TTC549 (cell line): ENCODE results near the gene UBAC2.

Experiments
- FAIRE-seq: peaks from 2 replicates; lab custom pipeline; 2012; peaks lifted over from hg19 to GRCh38; lab: Jason Lieb, UNC

UBAC2 gene

DNA sequence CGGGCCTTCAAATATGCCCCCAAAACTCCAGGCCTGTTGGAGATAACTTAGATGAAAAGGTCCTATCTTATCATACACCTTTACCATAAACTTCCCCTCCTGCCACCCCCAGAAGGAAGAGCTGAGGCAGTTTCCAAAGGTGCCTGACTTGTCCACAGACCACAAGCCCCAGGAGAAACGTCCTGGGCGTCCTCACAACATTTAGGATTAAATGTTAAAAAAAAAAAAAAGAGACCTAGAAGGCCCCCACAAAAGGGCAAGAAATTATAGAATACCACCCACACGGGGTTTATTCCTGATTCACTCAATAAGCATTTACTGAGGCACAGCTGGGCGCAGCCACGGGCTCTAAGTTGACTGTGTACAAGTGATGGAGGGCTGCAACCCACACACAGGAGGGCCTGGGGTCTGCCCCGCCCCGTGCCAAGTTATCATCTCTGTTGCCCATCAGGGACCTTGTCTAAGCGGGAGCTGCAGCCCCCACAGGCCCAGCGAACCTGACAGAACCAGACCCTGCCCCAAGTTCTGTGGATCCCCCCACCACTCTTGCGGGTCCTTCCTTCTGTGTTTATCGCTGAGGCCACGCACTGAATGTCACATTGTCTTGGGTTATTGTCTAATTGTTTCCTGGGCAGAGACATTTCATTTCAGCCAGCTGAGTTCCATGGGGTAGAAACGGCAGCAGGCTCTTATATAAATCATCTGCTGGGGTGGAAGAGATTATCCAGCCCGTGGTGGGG is 217.6 kb downstream of the UBAC2 start:
- FAIRE-seq, result no peak

- FAIRE-seq, result no peak
Measured at GRCh38 chr13:99418843-99419140, 218.1 kb downstream of the UBAC2 start.

GRCh38 chr13:99419591-99420243 is 219.1 kb downstream of the UBAC2 start:
- FAIRE-seq, result no peak

DNA sequence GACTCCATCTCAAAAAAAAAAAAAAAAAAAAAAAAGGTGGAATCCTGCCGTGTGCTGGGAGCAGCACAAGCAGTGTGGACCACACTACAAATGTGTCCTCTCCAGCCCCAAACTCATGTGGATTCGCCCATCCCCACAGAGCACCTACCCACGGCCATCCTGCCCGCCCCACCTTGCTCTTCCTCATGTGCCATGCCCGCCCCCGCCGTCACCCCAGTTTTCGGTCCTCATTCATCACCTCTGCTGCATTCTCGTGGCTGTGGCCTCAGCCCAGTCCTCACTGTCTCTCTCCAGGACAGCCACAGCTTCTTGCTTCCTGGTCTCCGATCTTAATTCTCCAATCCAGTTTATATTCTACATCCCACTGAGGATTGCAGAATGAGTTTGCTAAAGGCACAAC is 220.6 kb downstream of the UBAC2 start:
- FAIRE-seq, result no peak

DNA sequence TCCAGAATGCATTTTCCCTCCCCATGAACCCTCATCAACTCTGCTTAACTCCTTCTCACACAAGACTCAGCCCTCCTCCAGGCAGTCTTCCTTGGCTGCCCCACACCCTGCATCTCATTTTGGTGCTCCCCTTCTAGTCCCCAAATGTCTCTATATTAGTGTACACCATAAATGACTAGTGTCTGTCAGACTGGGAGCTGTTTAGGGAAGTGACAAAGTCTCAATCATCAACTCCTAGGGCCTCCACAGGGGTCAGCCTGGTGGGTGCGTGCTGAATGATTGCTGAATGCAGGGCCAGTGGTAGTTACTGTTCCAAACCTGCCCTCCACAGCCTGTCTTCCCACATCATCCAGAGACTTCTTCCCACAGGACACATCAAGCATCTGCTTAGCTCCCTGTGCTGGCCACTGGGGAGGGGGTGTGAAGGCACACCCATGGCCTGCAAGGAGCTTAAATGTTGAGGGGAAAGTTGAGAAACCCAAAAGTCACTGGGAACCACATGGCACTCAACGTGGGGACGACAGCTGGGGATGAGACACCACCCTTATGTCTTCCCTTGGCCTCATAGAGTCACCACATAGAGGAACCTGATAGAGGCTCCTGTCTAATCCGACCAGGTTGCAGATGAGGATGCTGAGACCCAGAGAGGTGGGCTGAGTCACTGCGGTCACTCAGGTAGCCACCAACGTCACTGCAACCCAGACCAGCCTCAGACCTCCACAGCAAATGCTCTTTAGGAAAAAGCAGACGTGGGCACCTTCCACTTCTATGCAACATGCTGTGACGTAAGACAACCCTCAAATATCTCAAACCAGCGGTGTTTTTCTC is 221.3 kb downstream of the UBAC2 start:
- FAIRE-seq, result no peak

GRCh38 chr13:99422586-99423220 is 222.0 kb downstream of the UBAC2 start:
- no peak for FAIRE-seq

- FAIRE-seq, result no peak
Measured at GRCh38 chr13:99425485-99426341, 225.1 kb downstream of the UBAC2 start.

DNA sequence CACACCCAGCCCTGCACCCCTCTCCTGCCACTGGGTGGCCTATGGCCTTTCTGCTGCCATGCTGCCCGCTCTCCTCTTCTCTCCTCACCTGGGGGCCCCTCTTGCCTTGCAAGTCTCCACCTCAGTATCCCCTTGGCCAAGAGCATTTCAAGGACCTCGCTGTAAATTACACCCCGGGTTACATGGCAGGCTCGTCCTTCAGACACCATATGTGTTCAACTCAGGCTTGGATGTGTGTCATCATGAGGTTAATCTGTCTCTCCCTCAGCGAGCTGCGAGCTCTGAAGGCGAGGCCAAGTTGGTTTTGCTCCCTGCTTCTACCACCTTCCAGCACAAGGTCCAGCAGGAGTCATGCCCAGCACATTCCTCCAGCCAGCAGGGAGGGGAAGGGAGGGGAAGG is 225.8 kb downstream of the UBAC2 start:
- no peak for FAIRE-seq

GRCh38 chr13:99429670-99430069 is 229.0 kb downstream of the UBAC2 start:
- FAIRE-seq, result no peak

DNA sequence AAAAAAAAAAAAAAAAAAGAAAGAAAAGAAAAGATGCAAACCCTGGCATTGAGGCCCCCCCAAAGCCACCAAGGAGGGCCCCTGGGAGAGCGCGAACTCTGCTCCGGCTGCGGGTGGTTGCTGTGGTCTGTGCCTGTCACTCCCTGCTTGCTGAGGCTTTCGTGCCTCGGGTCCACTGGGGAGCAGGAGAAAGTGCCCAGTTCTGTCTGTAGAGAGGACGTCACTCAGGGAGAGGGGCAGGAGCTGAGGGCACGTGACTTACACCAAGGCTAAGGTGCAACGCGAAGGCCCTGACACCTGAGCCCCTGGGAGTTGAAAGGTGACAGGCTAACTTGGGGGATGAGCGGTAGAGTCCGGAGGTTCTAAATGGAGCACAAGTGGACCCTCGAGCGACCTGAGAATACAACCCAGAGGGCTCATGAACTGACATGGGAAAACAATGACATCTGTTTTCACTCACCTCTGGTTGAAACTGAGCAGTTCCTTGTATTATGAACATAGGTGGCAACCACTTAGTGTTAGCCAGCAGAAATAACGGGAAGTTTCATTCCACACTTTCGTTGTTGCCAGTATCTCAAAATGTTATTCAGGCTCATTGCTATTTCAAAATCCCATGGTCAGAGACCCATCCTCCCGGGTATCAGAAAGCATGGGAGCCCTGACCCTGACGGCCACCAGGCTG is 231.4 kb downstream of the UBAC2 start:
- FAIRE-seq, result no peak

GRCh38 chr13:99432609-99433542 is 232.2 kb downstream of the UBAC2 start:
- FAIRE-seq, result no peak

GRCh38 chr13:99433543-99434075 is 233.0 kb downstream of the UBAC2 start:
- FAIRE-seq, result no peak

GRCh38 chr13:99434258-99434788 is 233.7 kb downstream of the UBAC2 start:
- FAIRE-seq, result no peak

DNA sequence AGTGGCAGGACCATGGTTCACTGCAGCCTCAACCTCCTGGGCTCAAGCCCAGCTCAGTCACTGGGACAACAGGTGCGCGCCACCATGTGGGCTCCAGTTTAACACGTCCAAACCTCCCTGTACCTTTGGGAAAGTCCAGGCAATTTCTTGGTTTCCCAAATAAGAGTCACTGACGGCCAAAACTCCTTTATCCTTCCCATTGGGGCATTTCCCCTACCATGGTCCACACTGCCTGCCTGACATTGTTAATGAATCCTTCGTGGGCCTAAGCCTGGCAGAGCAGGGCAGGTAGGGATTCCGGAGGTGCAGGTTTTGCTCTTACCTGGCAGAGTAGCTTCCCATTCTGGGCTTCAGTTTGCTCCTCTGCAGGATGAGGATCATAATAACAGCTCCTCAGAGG is 234.5 kb downstream of the UBAC2 start:
- FAIRE-seq, result no peak

DNA sequence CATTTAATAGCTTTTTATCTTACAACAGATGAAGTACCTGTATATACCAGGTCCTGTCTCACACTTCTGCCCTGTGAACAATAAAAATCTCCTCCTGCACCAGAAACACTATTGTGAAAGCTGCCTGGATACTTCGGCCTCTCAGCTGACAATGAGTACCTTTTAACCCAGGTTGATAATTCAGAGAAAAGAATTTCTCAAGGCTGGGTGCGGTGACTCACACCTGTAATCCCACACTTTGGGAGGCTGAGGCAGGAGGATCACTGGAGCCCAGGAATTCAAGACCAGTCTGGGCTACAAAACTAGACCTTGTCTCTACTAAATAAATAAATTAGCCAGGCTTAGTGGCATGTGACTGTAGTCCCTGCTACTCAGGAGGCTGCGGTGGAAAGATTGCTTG is 235.3 kb downstream of the UBAC2 start:
- FAIRE-seq, result no peak
